GM18870 (cell line): ENCODE results near the gene CCDC171.

Experiments used
- ATAC-seq: cut with Tn5 transposase; IDR thresholded peaks from one replicate; pipeline ENCODE4 v1.9.1; 2021; ENCODE audit warnings: moderate library complexity; ENCODE audit not compliant: unreplicated experiment

The CCDC171 gene

DNA sequence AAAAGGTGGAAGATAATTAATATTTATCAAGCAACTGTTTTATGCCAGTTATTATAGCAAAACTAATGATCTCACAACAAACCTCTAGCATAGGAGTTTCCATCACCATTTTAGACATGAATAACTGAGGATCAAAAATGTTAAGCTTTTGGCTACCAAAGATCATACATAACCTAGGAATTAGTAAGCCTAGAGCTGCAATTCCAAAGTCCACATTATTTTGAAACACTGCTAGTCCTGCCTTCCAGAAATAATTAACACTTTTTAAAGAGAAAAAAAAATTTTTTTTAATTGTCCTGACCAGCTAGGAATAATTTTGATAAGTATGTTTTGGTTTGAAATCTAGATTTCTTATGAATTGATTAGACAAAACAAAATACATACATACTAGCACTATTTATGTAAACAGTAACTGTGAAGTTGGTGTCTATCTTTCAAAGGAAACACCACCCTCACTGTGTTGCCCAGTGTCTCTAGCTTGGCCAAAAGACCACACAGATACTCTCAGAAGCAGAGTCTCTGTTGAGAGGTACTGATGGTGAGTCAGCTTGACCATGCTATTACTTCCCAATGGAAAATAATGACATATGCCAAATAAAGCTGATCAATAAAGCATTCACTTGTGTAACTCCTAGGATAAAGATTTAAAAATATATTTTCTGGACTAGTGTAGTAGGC lies 422.4 kb downstream of the CCDC171 start:
- no peak for ATAC-seq

DNA sequence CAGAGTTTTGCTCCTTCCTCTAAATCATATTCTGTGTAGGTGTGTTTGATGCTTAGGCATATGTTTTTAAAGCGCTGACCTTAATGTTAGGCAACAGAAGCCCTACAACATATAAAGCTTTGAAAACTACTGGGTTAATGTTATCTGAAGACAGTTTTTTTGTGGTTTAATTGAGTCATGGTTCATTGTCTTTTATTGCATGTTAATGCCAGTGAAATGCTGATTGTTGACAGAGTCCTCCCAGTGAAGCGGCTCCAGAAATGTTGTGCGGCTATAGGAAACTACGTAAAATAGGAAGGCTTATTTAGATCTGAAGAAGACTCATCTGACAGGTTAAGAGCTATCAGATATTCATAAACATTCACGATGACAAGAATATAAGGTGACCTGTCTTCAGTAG lies 424.6 kb downstream of the CCDC171 start:
- no peak for ATAC-seq

DNA sequence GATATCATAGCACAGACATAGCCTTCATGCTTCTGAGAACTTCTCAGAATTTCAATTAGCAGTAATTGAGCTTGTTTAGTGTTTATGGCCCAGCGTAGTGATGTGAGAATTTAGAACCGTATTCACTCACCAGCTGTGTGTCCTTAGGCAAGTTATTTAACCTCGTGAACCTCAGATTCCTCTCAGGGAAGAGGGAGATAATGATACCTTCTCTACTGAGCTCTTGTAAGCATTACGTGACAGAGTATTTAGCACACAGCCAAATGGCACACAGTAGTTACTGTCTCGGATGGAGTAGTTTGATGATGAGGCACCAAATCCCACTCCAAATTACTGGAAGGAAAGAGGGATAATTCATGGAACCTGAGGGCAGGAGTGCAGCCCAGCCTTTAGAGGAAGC lies 429.3 kb downstream of the CCDC171 start:
- no peak for ATAC-seq

DNA sequence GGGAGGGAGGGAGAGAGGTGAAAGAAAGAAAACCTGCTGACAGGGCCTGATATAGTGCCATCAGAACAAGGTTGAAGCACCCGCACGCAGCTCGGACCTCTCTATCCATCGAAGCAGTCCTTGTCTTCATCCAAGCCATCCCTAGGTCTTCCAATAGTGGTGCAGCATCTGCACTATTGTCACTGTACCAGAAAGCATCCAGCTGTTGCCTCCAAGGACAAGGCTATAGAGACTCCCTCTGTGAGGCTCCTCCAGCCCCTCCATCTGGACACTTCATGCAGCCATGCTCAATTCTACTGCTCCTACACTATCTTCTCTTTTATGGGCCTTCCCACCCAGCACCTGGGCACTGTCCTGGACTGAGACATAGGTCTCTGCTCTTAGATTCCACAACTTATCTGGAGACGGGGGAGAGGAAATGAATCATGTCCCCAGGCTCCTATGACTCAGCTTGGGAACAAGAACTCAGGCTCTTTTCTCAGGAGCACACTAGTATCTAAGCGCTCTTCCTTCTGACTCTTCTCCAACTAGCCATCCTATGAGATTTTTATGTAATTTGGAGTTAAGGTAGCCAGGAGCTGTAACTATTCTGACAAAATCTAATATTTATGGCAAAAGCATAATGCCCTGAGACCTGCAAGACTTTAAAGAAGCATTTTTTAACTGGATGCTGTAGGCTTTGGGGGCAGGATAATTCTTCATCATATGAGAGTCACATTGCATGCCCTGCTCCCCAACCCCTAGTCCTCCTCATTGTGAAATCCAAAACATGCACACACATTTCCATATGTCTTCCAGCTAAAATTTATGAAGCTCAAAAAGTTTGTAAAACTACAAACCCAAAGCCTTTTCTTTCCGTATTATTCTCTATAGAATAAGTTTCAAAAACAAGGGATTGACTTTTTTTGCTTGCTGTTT lies 446.8 kb downstream of the CCDC171 start:
- no peak for ATAC-seq

DNA sequence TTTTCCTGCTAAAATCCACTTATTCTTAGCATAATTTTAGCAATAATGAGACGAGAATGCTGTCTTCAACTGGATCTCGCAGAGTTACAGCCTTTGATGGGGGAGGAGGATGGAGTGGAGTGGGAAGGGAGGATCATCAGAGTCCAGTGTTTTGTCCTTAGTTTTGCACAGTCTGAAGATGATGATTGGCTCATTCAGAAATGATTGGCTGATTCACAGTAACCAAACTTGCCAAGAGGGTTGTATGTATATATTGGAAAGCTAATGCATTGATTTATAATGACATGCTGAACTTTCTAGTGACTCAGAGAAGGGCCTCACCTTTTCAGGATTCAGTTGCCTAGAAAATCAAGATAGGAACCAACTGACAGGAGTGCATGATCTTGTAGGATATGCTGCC lies 448.0 kb downstream of the CCDC171 start:
- ATAC-seq, result no peak

DNA sequence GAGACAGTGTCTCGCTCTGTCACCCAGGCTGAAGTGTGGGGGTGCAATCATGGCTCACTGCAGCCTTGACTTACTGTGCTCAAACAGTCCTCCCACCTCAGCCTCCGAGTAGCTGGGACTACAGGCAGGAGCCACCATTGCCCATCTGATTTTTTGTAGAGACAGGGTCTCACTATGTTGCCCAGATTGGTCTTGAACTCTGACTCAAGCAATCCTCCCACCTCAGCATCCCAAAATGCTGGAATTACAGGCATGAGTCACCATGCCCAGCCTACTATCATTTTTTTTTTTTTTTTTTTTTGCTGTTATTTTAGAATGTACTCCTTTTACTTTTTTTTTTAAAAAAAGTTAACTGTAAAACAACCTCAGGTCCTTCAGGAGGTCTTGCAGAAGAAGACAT lies 449.0 kb downstream of the CCDC171 start:
- ATAC-seq, result no peak

DNA sequence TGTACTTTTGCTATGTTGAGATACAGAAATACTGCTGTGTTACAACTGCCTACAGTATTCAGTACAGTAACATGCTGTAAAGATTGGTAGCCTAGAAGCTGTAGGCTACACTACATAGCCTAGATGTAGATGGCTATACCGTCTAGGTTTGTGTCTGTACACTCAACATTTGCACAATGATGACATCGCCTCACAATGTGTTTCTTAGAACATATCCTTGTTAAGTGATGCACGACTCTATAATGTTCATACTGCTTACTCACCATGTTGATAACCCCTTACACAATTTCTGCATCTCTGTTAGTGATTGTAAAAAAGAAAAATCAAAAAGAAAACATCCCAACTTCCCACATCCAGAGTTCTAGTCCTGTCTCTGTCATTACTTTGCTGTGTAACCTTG lies 450.0 kb downstream of the CCDC171 start:
- ATAC-seq, result no peak

DNA sequence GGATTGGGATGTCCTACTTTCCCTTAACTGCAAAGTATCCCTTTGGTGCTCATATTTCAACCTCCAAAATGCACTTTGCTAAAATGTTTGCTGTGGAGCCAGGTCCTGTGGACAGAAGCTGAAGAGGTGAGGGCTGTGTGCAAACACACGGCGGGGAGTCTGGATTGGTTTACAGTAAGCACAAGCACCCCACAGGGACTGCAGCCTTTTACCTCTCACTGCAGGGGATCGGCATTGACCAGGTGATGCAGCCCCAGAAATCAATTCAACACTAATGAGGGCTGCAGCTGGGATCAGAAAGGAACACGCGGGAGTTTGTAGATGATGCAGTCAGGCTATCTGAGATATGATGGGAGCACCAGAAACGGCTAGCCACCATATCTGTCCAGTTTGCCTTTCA lies 450.9 kb downstream of the CCDC171 start:
- ATAC-seq, result no peak

DNA sequence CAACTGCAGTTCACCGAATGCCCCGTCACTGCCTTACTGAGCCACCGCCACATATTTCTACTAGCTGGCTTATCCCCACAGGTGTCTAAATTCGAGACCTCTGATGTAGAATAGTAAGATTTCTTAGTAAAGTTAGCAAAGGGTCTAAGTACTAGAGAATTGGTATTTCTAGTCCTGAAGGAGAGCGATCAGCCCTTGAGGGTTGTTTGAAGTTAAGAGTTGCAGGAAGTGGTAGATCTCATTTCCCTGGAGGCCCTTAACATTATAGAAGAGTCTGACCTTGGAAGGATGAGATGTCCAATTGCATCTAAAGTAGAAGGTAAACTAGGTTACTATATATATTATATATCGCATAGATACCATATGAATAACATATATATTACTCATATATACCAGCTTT lies 451.8 kb downstream of the CCDC171 start:
- ATAC-seq, result no peak

DNA sequence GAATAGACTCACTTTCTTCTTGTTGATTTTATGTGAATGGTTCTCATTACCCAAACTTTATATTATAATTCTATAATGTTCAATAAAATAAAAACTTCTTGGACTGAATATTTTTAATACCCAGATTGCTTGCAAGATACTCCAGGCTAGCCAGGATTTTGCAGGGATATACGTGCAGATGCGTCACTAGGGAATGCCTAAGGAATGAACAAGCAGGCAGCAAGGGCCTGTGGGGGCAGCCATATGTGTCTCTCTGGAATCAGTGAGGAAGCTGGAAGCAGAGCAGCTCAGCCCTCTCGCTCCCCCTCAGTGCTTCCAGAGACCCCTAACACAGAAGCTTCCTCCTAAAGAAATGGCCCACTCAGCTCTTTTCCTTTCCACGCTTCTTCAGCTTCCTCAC lies 457.4 kb downstream of the CCDC171 start:
- ATAC-seq, result no peak

DNA sequence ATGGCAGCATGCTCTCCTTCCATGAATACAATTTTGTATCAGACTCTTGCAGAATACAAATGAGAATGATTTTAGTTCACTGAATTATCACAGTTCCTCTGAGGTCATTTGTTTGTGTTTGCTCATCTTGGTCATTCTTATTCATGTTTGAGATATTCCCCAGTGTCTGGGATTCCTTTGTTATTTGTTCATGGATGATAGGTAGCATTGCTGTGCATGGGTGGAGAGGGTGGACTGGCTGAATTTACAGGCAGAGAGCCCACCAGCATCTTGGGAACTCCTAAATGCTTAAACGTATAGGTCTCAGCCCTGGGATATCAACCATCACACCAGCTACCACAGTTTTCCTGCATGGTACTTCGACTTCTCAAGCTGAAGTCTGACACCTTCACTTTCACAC lies 459.8 kb downstream of the CCDC171 start:
- ATAC-seq, result no peak

DNA sequence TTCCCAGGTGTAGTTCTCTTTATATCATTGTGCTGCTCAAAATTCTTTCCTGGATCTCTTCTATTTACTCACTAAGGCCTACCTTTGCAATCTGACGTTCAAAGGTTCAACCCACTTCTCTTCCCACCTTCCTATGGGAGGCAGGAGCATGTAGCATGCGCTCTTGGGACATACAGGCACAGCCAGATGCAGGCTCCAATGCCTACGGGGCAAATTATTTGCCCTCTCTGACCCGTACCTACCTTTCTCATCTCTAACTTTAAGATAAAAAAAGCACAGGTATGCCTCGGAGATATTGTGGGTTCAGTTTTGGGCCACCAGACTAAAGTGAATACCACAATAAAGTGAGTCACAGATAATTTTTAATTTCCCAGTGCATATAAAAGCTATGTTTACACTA lies 460.5 kb downstream of the CCDC171 start:
- ATAC-seq, result no peak

DNA sequence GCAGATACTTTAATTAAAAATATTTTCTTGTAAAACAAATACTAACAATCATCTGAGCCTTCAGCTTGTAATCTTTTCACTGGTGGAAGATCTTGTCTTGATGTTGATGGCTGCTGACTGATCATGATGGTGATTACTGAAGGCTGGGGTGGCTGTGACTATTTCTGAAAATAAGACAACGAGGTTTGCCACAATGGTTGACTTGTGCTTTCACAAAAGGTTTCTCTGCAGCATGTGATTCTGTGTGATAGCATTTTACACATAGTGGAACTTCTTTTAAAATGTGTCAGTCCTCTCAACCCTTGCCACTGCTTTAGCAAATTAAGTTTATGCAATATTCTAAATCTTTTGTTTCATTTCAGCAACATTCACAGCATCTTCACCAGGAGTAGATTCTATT lies 461.0 kb downstream of the CCDC171 start:
- no peak for ATAC-seq

DNA sequence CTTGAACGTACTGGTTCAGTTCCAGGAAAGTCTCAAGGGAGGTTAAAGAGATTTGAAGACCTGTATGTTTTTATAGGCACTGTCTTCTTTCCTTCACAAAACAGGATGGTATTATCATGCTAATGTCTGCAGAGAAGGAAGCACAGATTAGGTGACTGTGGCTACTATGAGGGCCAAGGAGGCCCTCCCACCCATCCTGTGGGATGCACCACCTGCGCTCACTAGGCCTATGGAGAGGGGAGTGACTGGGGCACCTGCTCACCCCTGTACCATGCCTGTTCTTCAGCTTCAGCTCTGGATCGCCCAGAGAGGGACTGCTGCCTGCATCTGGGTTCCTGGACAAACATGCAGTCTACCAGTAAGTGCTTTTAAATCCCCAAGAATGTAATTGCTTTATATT lies 469.4 kb downstream of the CCDC171 start:
- no peak for ATAC-seq

DNA sequence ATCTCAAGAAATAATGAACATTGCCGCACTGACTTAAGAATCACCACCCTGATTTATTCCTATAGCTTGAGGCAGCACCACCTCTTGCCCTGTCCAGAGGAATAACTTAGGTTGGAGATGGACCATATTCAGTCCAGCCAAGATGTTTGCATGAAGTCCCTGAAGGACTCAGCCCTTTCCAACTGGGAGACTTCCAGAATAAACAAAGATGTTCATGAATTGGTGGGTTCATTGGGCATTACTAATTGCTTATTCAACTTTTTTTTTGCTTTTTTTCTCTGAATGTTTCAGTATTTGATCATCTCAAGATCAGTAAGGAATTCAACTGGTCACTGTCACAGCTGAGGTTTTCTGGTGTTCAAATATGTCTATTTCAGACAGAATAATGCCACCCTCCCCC lies 470.6 kb downstream of the CCDC171 start:
- no peak for ATAC-seq
